Ovary (tissue), 3 donors: ENCODE data around the gene C11orf87.

Experiments used
- POLR2A ChIP-seq: fragments of 450-650 bp; IDR thresholded peaks from one replicate; pipeline ENCODE4 v1.6.1; 2017; ENCODE audit warnings: antibody characterized with exemption, mild to moderate bottlenecking, moderate library complexity
- TF ChIP-seq, protein P1 (sequence below), 3 donors: fragments of 450-650 bp in 2 of 3; fragments of 200-600 bp in 1 of 3; IDR thresholded peaks; one replicate each; pipeline versions ENCODE4 v1.5.1 to v1.8.0; 2016 to 2022; ENCODE audit warnings: antibody characterized with exemption in 3 of 3, mild to moderate bottlenecking in 1 of 3
- donor health status: DM: no; HTN: no; CAD: no.

DNA sequence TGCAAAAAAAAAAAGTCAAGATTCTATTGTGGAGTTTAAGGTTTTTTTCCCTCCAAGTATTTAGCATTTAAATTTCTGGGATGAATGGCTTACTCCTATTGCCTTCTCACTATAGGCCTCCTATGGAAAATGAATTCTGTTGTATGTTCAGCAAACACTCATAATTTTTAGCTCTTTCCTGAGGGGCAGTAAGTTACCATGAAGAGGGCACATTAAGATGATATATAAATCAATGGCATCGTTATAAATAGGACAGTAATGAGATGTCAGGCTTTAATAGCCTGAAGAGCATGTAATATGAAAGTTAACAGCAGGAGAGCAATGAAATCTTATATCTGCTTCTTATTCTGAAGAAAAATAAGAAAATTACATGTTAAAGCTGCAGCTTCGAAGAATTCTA lies 32.9 kb downstream of the C11orf87 start:
- TF ChIP-seq, protein P1, sequence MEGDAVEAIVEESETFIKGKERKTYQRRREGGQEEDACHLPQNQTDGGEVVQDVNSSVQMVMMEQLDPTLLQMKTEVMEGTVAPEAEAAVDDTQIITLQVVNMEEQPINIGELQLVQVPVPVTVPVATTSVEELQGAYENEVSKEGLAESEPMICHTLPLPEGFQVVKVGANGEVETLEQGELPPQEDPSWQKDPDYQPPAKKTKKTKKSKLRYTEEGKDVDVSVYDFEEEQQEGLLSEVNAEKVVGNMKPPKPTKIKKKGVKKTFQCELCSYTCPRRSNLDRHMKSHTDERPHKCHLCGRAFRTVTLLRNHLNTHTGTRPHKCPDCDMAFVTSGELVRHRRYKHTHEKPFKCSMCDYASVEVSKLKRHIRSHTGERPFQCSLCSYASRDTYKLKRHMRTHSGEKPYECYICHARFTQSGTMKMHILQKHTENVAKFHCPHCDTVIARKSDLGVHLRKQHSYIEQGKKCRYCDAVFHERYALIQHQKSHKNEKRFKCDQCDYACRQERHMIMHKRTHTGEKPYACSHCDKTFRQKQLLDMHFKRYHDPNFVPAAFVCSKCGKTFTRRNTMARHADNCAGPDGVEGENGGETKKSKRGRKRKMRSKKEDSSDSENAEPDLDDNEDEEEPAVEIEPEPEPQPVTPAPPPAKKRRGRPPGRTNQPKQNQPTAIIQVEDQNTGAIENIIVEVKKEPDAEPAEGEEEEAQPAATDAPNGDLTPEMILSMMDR (IDR thresholded peaks at IDR 0.05) = no peak
- no peak for TF ChIP-seq POLR2A
